ENCODE results near the gene CAMKK2.
"Not testable (repeated sequence)": the region's sequence is repeated elsewhere in the genome, so short reads cannot be mapped to it uniquely, and the experiment has no call there.

CAMKK2 gene

DNA sequence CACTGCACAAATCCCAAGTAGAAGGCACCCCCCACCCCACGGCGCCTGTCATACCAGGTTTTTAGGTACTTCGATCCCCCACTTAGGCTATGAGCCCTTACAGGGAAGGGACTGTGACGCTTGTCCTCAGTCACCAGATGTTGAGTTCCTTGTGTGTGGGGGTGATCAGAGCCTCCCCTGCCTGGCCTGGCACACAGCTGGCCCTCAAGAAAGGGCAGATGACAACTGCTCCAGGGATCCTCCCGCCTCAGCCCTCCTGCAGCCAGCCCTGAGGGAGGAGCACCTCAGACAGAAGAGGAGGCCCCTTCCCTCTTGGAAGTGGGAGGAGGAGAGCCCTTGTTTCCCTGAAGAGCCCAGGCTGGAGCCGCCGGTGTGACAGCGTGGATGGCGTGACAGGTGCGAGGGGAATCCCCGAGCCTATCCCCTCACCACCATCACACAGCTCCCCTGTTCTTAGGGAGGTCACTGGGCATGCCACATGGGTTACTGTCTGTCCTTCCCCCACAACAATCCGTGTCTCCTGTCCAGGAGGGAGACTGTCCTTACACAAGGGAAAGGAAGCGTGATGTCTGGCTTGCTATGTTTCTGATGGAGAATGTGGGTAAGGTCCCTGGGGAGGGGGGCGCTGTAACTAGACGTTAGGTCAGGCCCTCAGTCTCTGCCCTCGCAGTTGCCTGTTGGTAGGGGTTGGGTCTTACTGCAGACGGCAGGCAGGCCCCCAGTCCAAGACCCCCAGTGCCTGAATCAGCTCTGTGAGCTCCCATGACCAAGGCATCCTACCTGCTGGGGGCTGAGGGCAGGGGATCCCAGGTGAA, 55.1 kb downstream of the CAMKK2 start:
- no peak for DNase-seq

DNA sequence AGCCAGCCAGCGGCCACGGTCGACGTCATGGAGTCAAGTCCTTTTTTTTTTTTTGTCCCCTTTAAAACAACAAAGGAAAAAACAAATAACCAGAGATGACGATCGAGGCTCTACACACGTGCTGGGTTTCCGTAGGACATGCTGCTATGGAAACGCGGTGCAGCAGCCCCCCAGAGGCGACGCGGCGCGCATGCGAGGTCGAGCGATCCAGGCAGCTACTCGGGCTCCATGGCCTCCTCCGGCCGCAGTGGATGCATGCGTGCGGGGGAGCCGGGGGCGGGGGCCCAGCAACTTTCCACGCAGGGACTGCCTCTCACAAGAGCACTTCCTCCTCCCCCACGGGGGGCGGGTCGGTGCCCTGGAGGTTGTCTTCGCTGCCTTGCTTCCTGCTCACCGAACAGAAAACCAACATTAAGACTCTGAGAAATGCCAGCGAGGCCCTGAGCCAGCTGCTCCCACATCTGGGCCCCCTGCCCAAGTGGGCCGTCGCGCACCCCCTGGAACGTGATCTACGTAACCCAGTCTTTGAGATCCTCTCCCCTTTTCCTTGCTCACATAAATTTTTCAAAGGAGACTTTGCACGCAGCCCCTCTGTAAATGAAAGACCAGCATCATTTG, 55.9 kb downstream of the CAMKK2 start:
- no peak for DNase-seq

DNA sequence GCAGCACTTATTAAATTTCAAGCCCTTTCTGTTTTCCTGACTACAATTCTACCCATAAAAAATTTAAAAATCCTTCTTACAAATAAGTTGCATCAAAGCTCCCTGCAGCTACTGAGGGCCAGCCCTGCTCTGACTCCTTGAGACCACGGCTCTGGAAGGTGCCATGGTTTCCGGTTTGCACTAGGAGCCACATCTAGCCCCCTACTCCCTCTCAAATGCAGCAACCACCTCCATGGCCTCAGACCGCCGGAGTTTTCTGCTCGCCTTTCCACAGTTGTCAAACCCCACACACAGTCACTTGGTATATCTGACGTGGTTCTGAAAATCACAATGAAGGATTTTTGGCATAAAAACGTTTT, 56.5 kb downstream of the CAMKK2 start:
- DNase-seq = no peak

DNA sequence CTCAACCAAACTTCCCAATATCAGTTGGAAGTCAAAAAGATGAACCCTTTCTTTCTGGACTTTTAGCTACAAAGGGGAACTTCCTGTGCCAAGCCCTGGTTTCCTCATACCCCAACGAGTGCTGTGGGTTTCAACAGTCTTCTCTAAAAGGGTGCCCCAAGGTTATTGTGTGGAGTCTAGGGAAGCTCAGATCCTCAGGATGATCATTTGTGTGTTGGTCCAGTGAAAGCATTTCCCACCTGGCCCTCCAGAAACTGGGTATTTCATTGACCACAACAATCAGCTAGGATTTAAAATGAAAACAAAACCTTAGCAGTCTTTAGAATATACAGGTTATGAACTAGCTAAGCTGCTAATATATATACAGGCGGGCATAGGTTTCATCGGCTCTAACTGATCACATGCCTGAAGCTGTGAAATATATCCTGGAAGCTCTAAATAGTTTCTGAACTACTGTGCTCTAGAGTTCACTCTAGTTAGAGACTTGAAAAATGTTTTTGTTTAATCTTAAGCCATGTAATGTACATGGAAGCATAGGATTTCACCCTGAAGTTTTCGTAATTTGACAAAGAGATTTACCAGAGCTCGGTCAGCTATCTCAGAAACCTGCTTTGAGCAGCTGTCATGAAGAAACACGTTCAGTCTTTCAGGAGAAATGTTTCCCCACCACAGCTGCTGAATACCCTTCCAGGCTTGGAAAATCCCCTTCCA, 57.0 kb downstream of the CAMKK2 start:
- no peak for DNase-seq

DNA sequence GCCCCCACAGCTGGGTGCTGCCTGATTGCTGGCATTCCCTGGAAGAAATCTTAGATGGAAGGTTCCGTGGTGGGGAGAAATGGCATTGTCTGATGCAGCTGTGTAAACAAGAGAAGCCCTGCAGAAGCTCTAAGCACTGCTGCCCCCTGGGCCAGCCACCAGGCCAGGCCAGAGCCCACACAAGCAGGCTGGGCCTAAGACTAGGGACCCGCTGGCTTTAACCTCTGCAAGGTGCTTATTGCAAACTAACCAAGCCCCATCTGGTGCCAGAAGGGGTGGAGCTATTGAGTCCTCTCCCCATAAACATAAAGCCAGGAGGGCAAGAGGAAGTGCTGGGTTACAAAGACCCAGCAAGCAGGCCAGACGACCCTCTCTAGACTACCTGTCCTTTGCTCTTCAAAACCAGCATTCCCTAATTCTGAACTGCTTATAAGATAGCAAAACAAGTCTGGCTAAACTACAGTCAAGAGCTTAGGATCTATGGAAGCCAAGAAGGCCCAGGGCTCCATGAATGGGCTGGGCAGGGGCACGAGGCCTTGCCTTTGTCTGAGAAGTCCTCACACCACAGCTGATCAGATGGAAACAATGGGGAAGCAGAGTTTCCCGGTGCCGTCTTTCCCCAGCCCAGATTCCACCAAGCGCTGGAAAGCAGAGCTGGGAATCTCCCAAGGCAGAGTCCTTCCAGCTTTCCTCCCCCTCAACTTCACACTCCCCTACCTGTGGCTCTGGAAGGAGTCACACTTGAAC, 57.7 kb downstream of the CAMKK2 start:
- DNase-seq = no peak

DNA sequence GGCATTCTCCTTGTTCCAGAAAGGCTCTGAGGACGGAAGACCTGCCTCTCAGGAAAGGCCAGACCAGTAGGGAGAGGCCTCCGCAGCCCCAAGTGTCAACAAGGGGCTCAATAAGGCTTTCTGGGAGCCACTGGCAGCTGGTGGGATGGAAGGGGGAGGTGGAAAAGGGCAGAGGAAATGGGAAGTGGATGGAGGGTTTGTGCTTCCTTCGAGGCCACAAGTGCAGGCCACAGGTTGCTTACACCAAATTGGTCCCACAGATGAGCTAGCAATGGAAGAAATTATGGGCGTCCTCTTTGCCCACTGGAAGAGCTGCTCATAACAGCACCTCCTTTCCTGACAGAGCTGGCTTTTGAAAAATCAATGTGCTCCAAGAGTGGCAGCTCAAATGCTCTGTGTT, 58.4 kb downstream of the CAMKK2 start:
- DNase-seq = no peak

DNA sequence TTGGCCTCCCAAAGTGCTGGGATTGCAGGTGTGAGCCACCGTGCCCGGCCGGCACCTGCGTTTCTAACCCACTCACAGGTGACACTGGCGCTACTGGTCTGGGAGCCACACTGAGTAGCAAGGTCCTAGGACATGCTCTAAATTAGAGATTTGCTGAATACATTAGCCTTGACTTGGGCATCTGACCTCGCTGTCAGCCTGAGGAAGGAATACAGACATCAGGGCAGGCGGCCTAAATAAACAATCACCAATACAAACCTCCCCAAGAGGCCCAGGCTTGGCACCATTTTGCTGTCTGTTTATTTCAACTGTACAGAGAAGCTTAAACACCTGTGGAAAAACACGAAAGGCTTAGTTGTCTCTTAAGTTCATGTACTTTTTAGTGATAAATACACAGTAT, 59.1 kb downstream of the CAMKK2 start:
- DNase-seq = no peak

DNA sequence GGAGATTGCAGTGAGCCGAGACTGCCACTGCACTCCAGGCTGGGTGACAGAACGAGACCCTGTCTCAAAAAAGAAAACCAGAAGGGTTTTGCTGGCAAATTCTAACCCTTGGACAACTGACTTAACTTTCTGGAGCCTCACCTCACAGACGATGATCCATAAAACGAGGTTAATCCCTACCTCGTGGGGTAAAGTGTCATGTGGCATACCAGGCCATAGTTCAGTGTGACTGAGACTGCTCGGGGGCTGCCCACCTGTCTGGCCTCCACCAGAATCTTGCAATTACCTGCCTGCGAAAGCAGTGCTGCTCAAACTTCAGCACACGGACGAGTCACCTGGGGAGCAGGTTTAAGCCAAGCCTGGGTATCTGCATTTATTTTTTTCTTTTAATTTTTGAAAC, 59.7 kb downstream of the CAMKK2 start:
- DNase-seq = no peak

DNA sequence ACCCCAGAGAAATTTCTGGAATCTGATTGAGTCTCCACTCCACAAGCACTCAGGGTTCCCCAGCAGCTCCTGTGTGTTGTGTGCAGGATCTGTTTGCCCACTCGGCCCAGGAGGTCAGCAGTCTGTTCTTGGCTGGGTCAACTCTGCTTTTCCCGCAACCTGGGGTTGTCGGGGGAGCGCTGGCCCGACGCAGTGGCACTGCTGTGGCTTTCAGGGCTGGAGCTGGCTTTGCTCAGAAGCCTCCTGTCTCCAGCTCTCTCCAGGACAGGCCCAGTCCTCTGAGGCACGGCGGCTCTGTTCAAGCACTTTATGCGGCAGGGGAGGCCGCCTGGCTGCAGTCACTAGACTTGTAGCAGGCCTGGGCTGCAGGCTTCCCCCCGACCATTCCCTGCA, 62.9 kb downstream of the CAMKK2 start:
- no peak for DNase-seq

DNA sequence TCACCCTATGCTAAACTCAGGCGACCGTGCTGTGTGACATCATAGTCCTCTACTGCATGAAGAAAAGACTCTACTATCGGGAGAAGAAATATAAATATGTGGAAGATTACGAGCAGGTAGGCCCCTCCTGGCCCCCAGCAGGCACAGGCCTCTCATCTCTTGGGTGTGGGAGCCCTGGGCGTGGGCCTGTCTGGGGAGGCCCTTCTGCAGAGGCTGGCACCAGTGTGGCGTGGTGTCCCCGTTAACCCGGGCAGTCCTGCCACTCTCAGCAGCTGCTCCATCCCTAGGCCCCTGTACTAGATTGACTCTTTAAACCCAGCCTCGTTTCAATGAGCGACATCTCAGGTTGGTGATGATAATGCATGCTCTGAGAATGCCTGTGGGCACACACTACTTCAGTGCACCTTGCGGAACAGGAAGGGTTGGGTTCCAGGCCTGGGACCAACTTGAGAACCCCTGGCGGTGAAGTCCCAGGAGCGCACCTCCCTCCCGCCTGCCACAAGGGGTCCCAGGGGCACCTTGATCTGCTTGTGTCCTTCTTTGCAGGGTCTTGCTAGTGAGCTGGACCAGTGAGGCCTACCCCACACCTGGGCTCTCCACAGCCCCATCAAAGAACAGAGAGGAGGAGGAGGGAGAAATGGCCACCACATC, 63.4 kb downstream of the CAMKK2 start:
- DNase-seq = no peak

DNA sequence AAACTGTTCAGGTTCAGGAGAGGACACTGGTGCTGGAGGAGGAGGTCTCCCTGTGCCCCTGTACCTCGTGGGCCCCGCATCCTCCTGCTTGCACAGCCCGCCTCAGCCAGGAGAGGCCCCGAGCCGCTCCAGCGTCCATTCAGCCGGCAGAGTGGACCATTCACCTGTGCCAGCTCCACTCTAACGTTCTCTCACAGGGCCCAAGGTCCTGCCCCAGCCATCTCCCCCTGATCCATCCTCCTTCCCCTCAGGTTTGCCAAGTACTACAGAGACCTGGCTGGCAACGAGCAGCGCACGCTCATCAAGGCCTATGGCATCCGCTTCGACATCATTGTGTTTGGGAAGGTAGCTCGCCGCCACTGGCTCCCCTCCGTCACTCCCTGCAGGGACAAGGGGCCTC, 64.3 kb downstream of the CAMKK2 start:
- no peak for DNase-seq

DNA sequence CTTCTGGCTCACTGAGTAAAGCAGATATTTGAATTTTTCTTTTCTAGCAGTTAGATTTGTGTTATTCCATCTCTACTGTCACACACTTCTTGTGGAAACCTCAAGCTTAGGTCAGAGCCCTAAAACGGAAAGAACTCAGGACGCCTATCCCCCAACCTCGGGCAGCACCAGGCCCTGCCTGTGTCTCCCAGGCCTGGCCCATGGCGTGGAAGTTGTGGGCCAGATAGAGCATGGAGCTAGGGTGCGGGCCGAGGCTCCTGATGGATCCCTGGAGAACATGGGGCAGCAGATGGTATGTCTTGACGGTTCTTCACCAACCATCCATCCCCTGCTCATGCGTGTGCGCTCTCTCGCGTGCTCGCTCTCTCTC, 66.0 kb downstream of the CAMKK2 start:
- no peak for DNase-seq

DNA sequence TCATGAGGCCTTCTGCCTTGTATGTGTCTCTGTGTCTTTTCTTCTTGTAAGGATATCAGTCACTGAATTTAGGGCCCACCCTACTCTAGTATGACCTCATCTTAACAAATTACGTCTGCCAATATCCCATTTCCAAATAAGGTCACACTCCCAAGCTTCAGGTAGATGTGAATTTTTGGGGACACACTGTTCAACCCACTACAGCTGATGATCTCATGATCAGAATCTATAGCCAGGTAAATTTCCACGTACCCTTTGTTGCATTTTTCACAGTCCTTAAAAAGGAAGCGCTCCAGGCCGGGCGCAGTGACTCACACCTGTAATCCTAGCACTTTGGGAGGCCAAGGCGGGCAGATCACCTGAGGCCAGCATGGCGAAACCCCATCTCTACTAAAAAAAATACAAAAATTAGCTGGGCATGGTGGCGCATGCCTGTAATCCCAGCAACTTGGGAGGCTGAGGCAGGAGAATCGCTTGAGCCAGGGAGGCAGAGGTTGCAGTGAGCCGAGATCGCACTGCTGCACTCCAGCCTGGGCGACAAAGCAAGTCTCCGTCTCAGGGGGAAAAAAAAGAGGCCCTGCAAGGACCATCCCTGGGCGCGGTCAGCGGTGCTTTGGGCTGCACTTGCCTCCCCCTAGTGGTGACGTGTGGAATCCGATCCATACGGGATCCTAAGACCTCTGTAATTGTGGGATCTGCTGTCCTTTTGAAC, 66.5 kb downstream of the CAMKK2 start:
- DNase-seq = not testable (repeated sequence)

DNA sequence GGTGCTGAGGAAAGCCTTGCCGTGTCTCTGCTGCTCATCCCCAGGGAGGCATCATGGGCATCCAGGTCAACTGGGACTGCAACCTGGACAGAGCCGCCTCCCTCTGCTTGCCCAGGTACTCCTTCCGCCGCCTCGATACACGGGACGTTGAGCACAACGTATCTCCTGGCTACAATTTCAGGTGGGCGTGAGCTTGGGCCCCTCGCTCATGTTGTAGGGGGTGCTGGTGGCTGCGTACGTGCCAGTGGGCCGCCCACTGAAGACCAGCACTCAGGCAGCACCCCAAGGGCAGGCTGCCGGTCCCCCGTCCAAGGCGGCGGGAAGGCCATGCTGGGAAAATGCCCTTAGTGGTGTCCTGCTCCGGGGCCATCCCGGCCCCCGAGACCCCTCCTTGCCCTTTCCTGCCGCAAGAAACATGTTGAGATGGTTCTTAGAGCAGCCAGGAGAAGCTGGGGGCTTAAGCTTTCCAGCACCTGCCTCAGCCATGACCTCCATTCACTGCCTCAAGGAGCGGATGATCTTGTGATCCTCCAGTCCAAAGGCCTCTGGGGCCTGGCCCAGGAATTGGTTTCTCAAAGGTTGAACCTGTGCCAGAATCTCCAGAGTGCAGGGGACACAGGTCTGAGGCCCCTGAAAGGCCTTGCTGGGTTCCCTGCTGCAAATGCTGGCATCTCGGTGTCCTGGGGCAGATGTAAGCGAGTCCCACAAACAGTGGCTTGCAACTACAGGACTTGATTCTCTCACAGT, 67.4 kb downstream of the CAMKK2 start:
- no peak for DNase-seq

DNA sequence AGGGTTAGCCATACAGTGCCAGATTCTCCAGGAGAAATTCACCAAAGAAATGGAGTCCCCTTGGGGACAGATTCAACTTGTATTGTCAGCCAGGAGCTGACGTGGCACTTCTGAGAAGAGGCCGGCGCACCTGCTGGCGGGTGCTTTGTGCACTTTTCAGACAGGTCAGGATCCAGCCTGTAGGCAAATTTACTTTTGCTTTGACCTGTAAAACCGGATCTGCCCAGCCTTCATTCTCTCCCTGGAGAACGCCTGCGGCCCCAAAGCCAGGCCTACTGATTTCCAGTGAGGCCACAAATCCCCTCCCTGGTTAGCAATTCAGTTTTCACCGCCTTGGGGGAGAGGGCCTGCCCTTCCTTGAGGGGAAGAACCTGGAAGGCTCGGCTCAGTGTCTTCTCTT, 69.2 kb downstream of the CAMKK2 start:
- DNase-seq = no peak

DNA sequence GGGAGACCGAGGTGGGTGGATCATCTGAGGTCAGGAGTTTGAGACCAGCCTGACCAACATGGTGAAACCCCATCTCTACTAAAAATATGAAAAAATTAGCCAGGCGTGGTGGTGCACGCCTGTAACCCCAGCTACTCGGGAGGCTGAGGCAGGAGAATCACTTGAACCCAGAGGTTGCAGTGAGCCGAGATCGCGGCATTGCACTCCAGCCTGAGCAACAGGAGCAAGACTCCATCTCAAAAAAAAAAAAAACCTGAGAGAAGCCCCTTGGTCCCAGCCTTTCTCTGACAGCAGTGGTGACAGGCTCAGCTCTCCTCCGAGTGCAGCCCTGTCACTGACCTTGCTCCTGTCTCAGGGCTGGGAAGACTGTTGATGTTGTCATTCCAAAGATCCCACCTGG, 69.6 kb downstream of the CAMKK2 start:
- not testable (repeated sequence) for DNase-seq

DNA sequence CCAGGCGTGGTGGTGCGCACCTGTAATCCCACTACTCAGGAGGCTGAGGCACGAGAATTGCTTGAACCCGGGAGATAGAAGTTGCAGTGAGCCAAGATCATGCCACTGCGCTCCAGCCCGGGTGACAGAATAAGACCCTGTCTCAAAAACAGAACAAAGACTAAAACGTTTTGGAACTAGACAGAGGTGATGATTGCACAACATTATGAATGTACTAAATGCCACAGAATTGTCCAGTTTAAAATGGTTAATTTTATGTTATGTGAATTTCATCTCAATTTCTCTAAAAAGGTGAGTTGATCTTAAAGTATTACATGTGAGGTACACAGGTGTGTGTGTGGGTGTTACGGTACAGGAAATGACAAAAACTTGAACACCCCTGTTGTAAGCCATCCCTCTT, 70.1 kb downstream of the CAMKK2 start:
- DNase-seq = no peak

DNA sequence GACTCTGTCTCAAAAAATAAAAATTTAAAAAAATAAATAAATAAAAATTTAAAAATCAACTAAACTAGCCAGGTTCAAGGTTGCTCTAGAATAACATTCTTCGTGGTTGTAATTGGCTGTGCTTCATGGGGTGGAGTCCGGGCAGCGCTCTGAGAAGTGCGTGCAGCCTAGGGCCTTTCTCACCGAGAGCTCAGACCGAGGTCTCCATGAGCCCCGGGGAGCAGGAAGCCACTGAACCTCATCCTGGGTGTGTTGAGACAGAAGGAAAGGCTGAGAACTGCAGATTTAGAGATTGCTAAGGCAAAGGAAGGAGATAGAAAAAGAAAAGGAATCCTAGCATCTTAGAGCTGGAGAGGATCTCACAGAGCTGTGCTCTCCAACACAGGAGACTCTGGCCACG, 71.9 kb downstream of the CAMKK2 start:
- no peak for DNase-seq

DNA sequence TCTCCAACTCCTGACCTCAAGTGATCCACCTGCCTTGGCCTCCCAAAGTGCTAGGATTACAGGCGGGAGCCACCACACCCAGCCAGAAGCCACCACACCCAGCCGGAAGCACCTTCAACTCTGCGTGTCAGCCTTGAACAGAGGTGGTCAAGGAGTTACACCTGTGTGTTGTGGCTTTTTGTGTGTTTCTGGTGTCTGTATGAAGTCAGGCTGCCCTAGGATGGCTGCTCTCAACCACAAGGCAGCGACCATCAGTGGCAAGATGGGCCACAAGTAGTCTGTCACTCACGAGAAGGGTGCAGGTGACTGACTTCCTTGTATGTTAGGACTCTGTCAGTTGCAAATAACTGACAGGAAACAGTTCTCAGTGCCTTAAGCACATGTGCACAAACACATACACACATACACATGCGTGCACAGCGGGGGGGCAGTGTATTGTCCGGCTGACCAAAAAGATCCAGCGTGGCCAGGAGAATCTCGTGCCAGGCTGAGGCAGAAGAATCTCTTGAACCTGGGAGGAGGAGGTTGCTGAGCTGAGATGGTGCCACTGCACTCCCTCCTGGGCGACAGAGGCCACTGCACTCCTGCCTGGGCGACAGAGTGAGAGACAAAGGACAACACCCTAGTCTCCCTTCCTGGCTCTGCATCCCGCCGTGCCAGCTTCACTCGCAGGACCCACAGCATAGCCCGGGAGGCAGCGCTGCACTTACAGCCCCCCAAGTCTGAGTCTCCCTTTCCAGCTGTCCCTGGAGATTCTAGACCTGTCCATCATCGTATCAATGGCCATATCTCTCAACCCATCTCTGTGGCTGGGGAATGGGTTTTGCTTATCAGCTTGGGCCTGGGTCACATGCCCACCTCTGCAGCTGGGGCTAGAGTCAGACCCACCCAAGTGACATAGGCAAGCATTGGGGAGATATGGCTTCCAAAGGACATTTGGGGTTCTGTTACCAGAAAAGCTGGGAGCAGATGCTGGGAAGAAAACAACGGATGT, 72.9 kb downstream of the CAMKK2 start:
- no peak for DNase-seq

DNA sequence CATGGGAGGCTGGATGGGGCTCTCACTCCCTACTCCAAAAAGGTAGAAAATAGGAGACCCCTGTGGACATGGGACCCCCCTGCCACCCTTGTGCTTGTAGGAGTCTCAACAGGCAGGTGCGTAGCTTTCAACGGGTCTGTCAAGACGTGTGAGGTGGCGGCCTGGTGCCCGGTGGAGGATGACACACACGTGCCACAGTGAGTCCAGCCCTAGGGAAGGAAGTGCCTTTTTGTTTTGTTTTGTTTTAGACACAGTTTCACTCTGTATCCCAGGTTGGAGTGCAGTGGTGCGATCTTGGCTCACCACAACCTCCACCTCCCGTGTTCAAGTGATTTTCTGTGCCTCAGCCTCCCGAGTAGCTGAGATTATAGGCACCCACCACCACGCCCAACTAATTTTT, 73.7 kb downstream of the CAMKK2 start:
- DNase-seq = no peak

Measured in NK-92 treated with Interleukin-12 subunit alpha and Interleukin-12 subunit beta, amount 100 ng/mL, for 24 hours (cell line).